Amniotic stem cell (primary cell): Measurements from ENCODE around the gene CRISP1.
"Not testable (repeated sequence)": the region's sequence is repeated elsewhere in the genome, so short reads cannot be mapped to it uniquely, and the experiment has no call there.

ENCODE experiments used
- DNase-seq: peaks from one replicate; lab custom pipeline; 2025; lab: John Stamatoyannopoulos, UW

The CRISP1 gene

GRCh38 chr6:49866485-49866943, at the start of gene CRISP1:
TSS of gene CRISP1 (minus strand) at chr6:49866535. CDS start at chr6:49857400, 9,135 bp downstream.
- no peak for DNase-seq

- DNase-seq: no peak
These were observed 48.7 kb upstream of the CRISP1 start for GRCh38 chr6:49915035-49915434.

- DNase-seq: no peak
These were observed 47.5 kb upstream of the CRISP1 start for GRCh38 chr6:49913636-49914375.

GRCh38 chr6:49912196-49912595, 45.9 kb upstream of the CRISP1 start:
- DNase-seq: no peak

- no peak for DNase-seq
These were observed 44.9 kb upstream of the CRISP1 start for GRCh38 chr6:49911252-49911651.

GRCh38 chr6:49909563-49909962, 43.2 kb upstream of the CRISP1 start:
- no peak for DNase-seq

GRCh38 chr6:49906526-49906925, 40.2 kb upstream of the CRISP1 start:
- no peak for DNase-seq

GRCh38 chr6:49905296-49905695, 39.0 kb upstream of the CRISP1 start:
- DNase-seq: no peak

GRCh38 chr6:49902856-49903255, 36.5 kb upstream of the CRISP1 start:
- no peak for DNase-seq

GRCh38 chr6:49898904-49899566, 32.7 kb upstream of the CRISP1 start:
- no peak for DNase-seq

- DNase-seq: not testable (repeated sequence)
These were observed 29.2 kb upstream of the CRISP1 start for GRCh38 chr6:49895553-49895952.

GRCh38 chr6:49892280-49892679, 25.9 kb upstream of the CRISP1 start:
- DNase-seq: no peak

- no peak for DNase-seq
These were observed 24.7 kb upstream of the CRISP1 start for GRCh38 chr6:49890988-49891387.

GRCh38 chr6:49888742-49889431, 22.6 kb upstream of the CRISP1 start:
- DNase-seq: no peak

- DNase-seq: no peak
These were observed 2.7 kb upstream of the CRISP1 start for GRCh38 chr6:49868951-49869529.

- no peak for DNase-seq
These were observed 10.1 kb downstream of the CRISP1 start for GRCh38 chr6:49856282-49856681.

- DNase-seq: no peak
These were observed 11.1 kb downstream of the CRISP1 start for GRCh38 chr6:49855221-49855620.

GRCh38 chr6:49852975-49853374, 13.4 kb downstream of the CRISP1 start:
- DNase-seq: no peak

GRCh38 chr6:49849213-49849907, 17.0 kb downstream of the CRISP1 start:
- peak; percentile 11 for DNase-seq

GRCh38 chr6:49847673-49848072, 18.7 kb downstream of the CRISP1 start:
- DNase-seq: no peak

- no peak for DNase-seq
These were observed 19.3 kb downstream of the CRISP1 start for GRCh38 chr6:49847014-49847413.

GRCh38 chr6:49841424-49841823, 24.9 kb downstream of the CRISP1 start:
- no peak for DNase-seq
